ENCODE results near the gene FCRL2. TPM values are rescaled to one million over a fixed set of nuclear protein-coding genes. Genes with fewer than 3 reads are reported as not detected.

FCRL2 gene
- total and polyA plus RNA-seq, 2 donors = 0.03 to 0.26 TPM

GRCh38 chr1:157696966-157697628 is 79.8 kb downstream of the FCRL2 start:
- Histone ChIP-seq H3K27ac (ENCODE audit: low read depth) (no peak overlapping the region), H3K4me3 (ENCODE audit: low read depth, low read length) (no peak overlapping the region), H3K36me3 (ENCODE audit: insufficient read depth) (no peaks in the 10 kb centered on the region), H3K4me1 (ENCODE audit: insufficient read depth) (no peaks in the 10 kb centered on the region)
- 59% methylated on average over 4 of the region's 4 CpGs for WGBS
- DNase-seq (ENCODE audit: extremely low spot score) = no peak

Other genes starting within 250 kb of the FCRL2 start
- gene FCRL5, start 224.6 kb downstream of the FCRL2 start, total RNA-seq = 0.11 TPM
- gene FCRL5, start 224.6 kb downstream of the FCRL2 start, polyA plus RNA-seq = 0.14 TPM
- not detected for gene FCRL4, start 179.0 kb downstream of the FCRL2 start, total RNA-seq
- gene FCRL4, start 179.0 kb downstream of the FCRL2 start, polyA plus RNA-seq = not detected
- 0.05 TPM for gene FCRL3, start 76.4 kb downstream of the FCRL2 start, total RNA-seq
- 0.04 TPM for gene FCRL3, start 76.4 kb downstream of the FCRL2 start, polyA plus RNA-seq
- gene FCRL1, start 43.0 kb upstream of the FCRL2 start, total RNA-seq = 0.63 TPM
- gene FCRL1, start 43.0 kb upstream of the FCRL2 start, polyA plus RNA-seq = 0.10 TPM
- not detected for gene CD5L, start 64.7 kb upstream of the FCRL2 start, total RNA-seq
- 0.08 TPM for gene CD5L, start 64.7 kb upstream of the FCRL2 start, polyA plus RNA-seq
- 48.6 TPM for gene KIRREL1, start 216.5 kb upstream of the FCRL2 start, total RNA-seq
- gene KIRREL1, start 216.5 kb upstream of the FCRL2 start, polyA plus RNA-seq = 37.1 TPM

All from urinary bladder (tissue), 4 donors.